ENCODE results near the gene IGFL3. TPM values are rescaled to one million over a fixed set of nuclear protein-coding genes. Genes with fewer than 3 reads are reported as not detected.

The IGFL3 gene
- 0.19 TPM in 1 of 2 replicates, not detected in the other for total RNA-seq

DNA sequence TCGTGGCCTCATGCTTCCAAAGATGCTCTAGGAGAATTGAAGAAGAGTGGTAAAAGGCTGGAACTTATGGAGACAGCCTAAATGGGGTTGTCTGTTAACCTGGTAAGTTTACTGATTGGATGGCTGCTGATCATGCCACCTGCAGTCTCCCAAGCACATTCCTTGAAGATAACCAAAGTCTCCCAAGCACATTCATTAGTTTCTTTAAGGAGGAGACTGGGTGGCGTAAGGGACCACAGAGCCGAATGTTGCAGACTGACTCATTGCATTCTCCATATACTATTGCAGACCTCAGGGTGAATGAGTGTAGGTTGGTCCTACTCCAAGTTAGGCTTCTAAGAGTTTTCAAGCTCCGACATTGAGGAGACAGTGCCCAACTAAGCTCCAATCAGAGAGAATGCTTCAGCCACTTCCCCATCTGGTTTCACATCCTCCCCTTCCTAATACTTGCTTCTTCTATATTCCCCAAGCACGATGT is at the start of gene IGFL3:
IGFL3 (minus strand) TSS at position 51 of the 478 bp plus-strand sequence; CDS start at position 12, 39 bp downstream.

DNA sequence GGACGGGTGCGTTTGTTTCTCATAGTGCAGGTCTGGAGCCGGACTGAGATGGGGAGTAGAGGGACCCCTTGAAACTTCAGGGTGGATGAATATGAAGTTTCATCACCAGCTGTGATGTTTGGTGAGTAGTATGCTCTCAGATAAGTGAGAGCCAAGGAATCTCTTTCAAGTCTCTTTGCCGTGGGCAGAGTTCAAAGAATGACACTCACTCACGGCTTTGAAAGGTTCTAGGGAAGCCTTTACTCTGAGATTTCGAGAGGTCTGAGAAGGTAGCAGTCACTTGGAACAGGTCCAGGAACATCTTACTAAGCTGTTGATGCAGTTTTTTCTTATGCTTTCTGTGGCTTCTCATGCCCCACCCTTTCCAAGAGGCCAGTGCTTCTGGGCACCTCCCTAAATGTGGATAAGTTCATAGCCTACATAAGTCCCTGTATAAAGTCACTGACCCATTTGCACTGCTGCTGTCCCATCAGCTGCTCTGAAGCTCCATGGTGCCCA is 23.4 kb upstream of the IGFL3 start, which contains the start of gene IGFL2:
IGFL2 (plus strand) TSS at position 448 of the 498 bp plus-strand sequence; CDS start at position 489, 41 bp downstream.

Other genes starting within 250 kb of the IGFL3 start
- gene IRF2BP1, start 238.5 kb downstream of the IGFL3 start, total RNA-seq = 14.1 and 20.5 TPM in 2 replicates
- gene MYPOP, start 222.1 kb downstream of the IGFL3 start, total RNA-seq = 0.49 and 1.1 TPM in 2 replicates
- not detected in 2 replicates for gene NANOS2, start 209.9 kb downstream of the IGFL3 start, total RNA-seq
- gene NOVA2, start 150.8 kb downstream of the IGFL3 start, total RNA-seq = 4.7 and 12.7 TPM in 2 replicates
- gene CCDC61, start 129.2 kb downstream of the IGFL3 start, total RNA-seq = 7.1 and 8.2 TPM in 2 replicates
- gene PGLYRP1, start 101.6 kb downstream of the IGFL3 start, total RNA-seq = not detected in 2 replicates
- gene IGFL4, start 83.7 kb downstream of the IGFL3 start, total RNA-seq = not detected in 2 replicates
- gene IGFL2, start 23.6 kb upstream of the IGFL3 start, total RNA-seq = not detected in 2 replicates
- gene IGFL1, start 105.1 kb upstream of the IGFL3 start, total RNA-seq = not detected in 2 replicates
- 11.0 and 41.9 TPM in 2 replicates for gene HIF3A, start 172.4 kb upstream of the IGFL3 start, total RNA-seq
- gene PPP5C, start 222.4 kb upstream of the IGFL3 start, total RNA-seq = 68.0 and 93.9 TPM in 2 replicates

Data from bladder microvascular endothelial cell (primary cell).